Jurkat, Clone E6-1 (cell line): ENCODE measurements around the gene TMEM88.

ENCODE experiments used
- DNase-seq: peaks from one replicate; pipeline ENCODE4 v3.0.0-alpha.2; 2011; ENCODE audit warnings: low read depth, low spot score
- H3K4me3 ChIP-seq: 2 replicates; pipeline ENCODE4 v1.5.1; 2011; ENCODE audit warnings: mild to moderate bottlenecking, low read length, control low read depth, moderate library complexity

Gene TMEM88

GRCh38 chr17:7841915-7842379, 12.9 kb upstream of the TMEM88 start:
- peak; percentile 78 for DNase-seq
- peak overlapping the region; percentile 82 for H3K4me3 ChIP-seq

GRCh38 chr17:7842380-7843256, 12.2 kb upstream of the TMEM88 start:
- DNase-seq, result peak; percentile 40
- peak overlapping the region; percentile 82 for H3K4me3 ChIP-seq

GRCh38 chr17:7843257-7843535, 11.7 kb upstream of the TMEM88 start:
- DNase-seq, result no peak
- peak overlapping the region; percentile 82 for H3K4me3 ChIP-seq

GRCh38 chr17:7843536-7844291, 11.2 kb upstream of the TMEM88 start:
- peak; percentile 71 for DNase-seq
- peak overlapping the region; percentile 82 for H3K4me3 ChIP-seq

- peak; percentile 63 for DNase-seq
- peak overlapping the region; percentile 82 for H3K4me3 ChIP-seq
Measured at GRCh38 chr17:7844292-7845154, 10.3 kb upstream of the TMEM88 start.

GRCh38 chr17:7845359-7846062, 9.4 kb upstream of the TMEM88 start:
- peak overlapping the region; percentile 82; the same call in 1 of the 2 replicates for H3K4me3 ChIP-seq
- DNase-seq, result no peak

- no peak for DNase-seq
Measured at GRCh38 chr17:7846063-7846735, 8.7 kb upstream of the TMEM88 start.

GRCh38 chr17:7846765-7847661, 7.9 kb upstream of the TMEM88 start:
- no peak for DNase-seq

More at GRCh38 chr17:7846063-7846735, 8.7 kb upstream of the TMEM88 start:
- no peak overlapping the region for H3K4me3 ChIP-seq

GRCh38 chr17:7848131-7848579, 6.7 kb upstream of the TMEM88 start:
- DNase-seq, result no peak

More at GRCh38 chr17:7846765-7847661, 7.9 kb upstream of the TMEM88 start:
- no peak overlapping the region for H3K4me3 ChIP-seq

GRCh38 chr17:7848739-7849129, 6.1 kb upstream of the TMEM88 start:
- no peak overlapping the region for H3K4me3 ChIP-seq

More at GRCh38 chr17:7848131-7848579, 6.7 kb upstream of the TMEM88 start:
- no peak overlapping the region for H3K4me3 ChIP-seq

GRCh38 chr17:7849130-7849750, 5.6 kb upstream of the TMEM88 start:
- no peak for DNase-seq
- H3K4me3 ChIP-seq, result no peak overlapping the region

More at GRCh38 chr17:7848739-7849129, 6.1 kb upstream of the TMEM88 start:
- DNase-seq, result no peak

GRCh38 chr17:7849751-7850504, 4.9 kb upstream of the TMEM88 start:
- no peak overlapping the region for H3K4me3 ChIP-seq
- DNase-seq, result no peak

GRCh38 chr17:7850701-7851437, 4.0 kb upstream of the TMEM88 start:
- peak overlapping the region; percentile 36 for H3K4me3 ChIP-seq
- DNase-seq, result no peak

GRCh38 chr17:7851438-7852261, 3.2 kb upstream of the TMEM88 start:
- H3K4me3 ChIP-seq, result peak overlapping the region; percentile 36
- peak; percentile 89 for DNase-seq
